K562 (cell line): Measurements from ENCODE around the gene LCTL. TPM values are rescaled to one million over a fixed set of nuclear protein-coding genes. Genes with fewer than 3 reads are reported as not detected.
A peak's percentile ranks its signal among the peaks of the same experiment; 100 is the strongest.

Source experiments
- ESRRA ChIP-seq: fragments of 450-650 bp; IDR thresholded peaks from 2 replicates; pipeline ENCODE4 v1.6.1; 2014; ENCODE audit warnings: low read depth, mild to moderate bottlenecking, moderate library complexity, borderline replicate concordance
- GATAD2A ChIP-seq: fragments of 450-650 bp; IDR thresholded peaks from 2 replicates; pipeline ENCODE4 v1.6.1; 2017
- KAT7 ChIP-seq: sonication (generic); formaldehyde crosslinking; IDR thresholded peaks from 2 replicates; pipeline ENCODE4 v1.8.0; 2022; ENCODE audit warnings: missing genetic modification reagents, mild to moderate bottlenecking, borderline replicate concordance
- KDM5B ChIP-seq: fragments of 200-600 bp; sonication (generic); IDR thresholded peaks from 2 replicates; pipeline ENCODE4 v1.6.1; 2012; ENCODE audit warnings: low read depth, mild to moderate bottlenecking, moderate library complexity, low read length, control low read depth, inconsistent platforms; ENCODE audit not compliant: insufficient replicate concordance
- MCM5 ChIP-seq: fragments of 450-650 bp; IDR thresholded peaks from 2 replicates; pipeline ENCODE4 v1.6.1; 2016; ENCODE audit warnings: low read depth
- NFE2 ChIP-seq: IDR thresholded peaks from 2 replicates; pipeline ENCODE4 v1.6.1; 2014; ENCODE audit warnings: antibody characterized with exemption, low read depth
- NR2C1 ChIP-seq, 2 experiments: fragments of 450-650 bp; IDR thresholded peaks; 2 replicates each; pipeline ENCODE4 v1.6.1; 2017; ENCODE audit warnings: mild to moderate bottlenecking in 2 of 2, antibody characterized with exemption in 1 of 2, inconsistent platforms in 1 of 2, missing compliant biosample characterization in 1 of 2, missing genetic modification characterization in 1 of 2
- POLR3G ChIP-seq: IDR thresholded peaks from 2 replicates; pipeline ENCODE4 v1.6.1; 2011; ENCODE audit not compliant: insufficient read length, insufficient replicate concordance; ENCODE audit errors: extremely low read depth
- ZNF212 ChIP-seq: fragments of 450-650 bp; formaldehyde crosslinking; IDR thresholded peaks from 2 replicates; pipeline ENCODE4 v1.4.0; 2020; ENCODE audit warnings: mild to moderate bottlenecking
- ZNF445 ChIP-seq: fragments of 250-450 bp; sonication (Bioruptor Pico); IDR thresholded peaks from 2 replicates; pipeline ENCODE4 v1.4.0; 2020; ENCODE audit warnings: low read depth, mild to moderate bottlenecking, moderate library complexity
- polyA plus RNA-seq, 8 experiments: library from polyadenylated mRNA; depleted of rRNA in 4 of 8; stranded (reverse) in 5 of 8; unstranded in 3 of 8; fragments of >200 nt; fragmentation: Nextera tagmentation in 2 of 8; fragmentation: Illumina TruSeq in 1 of 8; extraction: Ambion mirVana in 2 of 8; extraction: Trizol in 1 of 8; gene quantifications; 2 replicates each; pipeline versions ENCODE4 v1.2.1 to v1.2.3, GENCODE V29; 2011 to 2014; ENCODE audit warnings: inconsistent platforms in 1 of 8, missing spikeins in 1 of 8
- total RNA-seq, 7 experiments: library from RNA; depleted of rRNA in 6 of 7; stranded (reverse); fragments of >200 nt in 6 of 7; fragmentation: Illumina TruSeq in 2 of 7; extraction: Trizol in 2 of 7; gene quantifications; 2 replicates each; pipeline versions ENCODE4 v1.2.1 to v1.2.3, GENCODE V29; 2011 to 2021; ENCODE audit warnings: low replicate concordance in 1 of 7
- TF ChIP-seq, protein P1 (sequence below): fragments of 200-400 bp; formaldehyde crosslinking; IDR thresholded peaks from 2 replicates; pipeline ENCODE4 v1.6.1; 2017; ENCODE audit warnings: mild to moderate bottlenecking, low read depth, low read length, moderate library complexity
- TF ChIP-seq, protein P2 (sequence below): fragments of 150-350 bp; IDR thresholded peaks from 2 replicates; pipeline ENCODE4 v1.6.1; 2014; ENCODE audit warnings: low read depth, mild to moderate bottlenecking, low read length, borderline replicate concordance
- TF ChIP-seq, protein P3 (sequence below): sonication (generic); formaldehyde crosslinking; IDR thresholded peaks from 2 replicates; pipeline ENCODE4 v1.5.0; 2020; ENCODE audit warnings: missing genetic modification reagents
- TF ChIP-seq, protein P4 (sequence below): sonication (generic); formaldehyde crosslinking; IDR thresholded peaks from 2 replicates; pipeline ENCODE4 v1.8.1; 2022; ENCODE audit warnings: missing genetic modification reagents
- TF ChIP-seq, protein P5 (sequence below): sonication (generic); formaldehyde crosslinking; IDR thresholded peaks from 2 replicates; pipeline ENCODE4 v1.8.0; 2022; ENCODE audit warnings: mild to moderate bottlenecking, missing genetic modification reagents, borderline replicate concordance

The LCTL gene
- total and polyA plus RNA-seq, 9 of the 15 experiments (the other 6 are each of a cell fraction or from before 2014, with no cell fraction given): 0.08 to 0.31 (median 0.17) TPM; not detected in 6

DNA sequence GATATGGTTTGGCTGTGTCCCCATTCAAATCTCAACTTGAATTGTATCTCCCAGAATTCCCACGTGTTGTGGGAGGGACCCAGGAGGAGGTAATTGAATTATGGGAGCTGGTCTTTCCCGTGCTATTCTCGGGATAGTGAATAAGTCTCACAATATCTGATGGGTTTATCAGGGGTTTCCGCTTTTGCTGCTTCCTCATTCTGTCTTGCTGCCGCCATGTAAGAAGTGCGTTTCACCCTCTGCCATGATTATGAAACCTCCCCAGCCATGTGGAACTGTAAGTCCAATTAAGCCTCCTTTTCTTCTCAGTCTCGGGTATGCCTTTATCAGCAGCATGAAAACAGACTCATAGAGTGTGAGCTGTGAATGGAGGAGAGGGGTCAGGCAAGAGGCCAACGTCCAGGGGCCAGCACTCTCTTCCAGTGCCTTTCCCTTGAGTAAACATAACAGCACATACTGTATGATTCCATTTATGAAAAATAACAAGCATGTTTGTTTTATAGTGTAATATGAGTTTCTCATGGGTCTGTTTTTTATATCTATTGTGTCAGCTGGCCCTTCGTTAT is 16.3 kb upstream of the LCTL start (continued):
- TF ChIP-seq, protein P1, sequence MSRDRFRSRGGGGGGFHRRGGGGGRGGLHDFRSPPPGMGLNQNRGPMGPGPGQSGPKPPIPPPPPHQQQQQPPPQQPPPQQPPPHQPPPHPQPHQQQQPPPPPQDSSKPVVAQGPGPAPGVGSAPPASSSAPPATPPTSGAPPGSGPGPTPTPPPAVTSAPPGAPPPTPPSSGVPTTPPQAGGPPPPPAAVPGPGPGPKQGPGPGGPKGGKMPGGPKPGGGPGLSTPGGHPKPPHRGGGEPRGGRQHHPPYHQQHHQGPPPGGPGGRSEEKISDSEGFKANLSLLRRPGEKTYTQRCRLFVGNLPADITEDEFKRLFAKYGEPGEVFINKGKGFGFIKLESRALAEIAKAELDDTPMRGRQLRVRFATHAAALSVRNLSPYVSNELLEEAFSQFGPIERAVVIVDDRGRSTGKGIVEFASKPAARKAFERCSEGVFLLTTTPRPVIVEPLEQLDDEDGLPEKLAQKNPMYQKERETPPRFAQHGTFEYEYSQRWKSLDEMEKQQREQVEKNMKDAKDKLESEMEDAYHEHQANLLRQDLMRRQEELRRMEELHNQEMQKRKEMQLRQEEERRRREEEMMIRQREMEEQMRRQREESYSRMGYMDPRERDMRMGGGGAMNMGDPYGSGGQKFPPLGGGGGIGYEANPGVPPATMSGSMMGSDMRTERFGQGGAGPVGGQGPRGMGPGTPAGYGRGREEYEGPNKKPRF: no peak
- TF ChIP-seq ESRRA (no peak), NFE2 (0 out of 2 replicates have a peak, but pooled peaks have one; percentile 3), ZNF212 (CRISPR knock-in tag) (no peak), KDM5B (peak; percentile 98), KAT7 (CRISPR knock-in tag) (peak; percentile 58; the same call in 1 of the 2 replicates), MCM5 (no peak), GATAD2A (no peak), POLR3G (no peak), ZNF445 (0 out of 2 replicates have a peak, but pooled peaks have one; percentile 39), NR2C1 (IDR thresholded peaks at IDR 0.05) (no peak), NR2C1 (tag; IDR thresholded peaks at IDR 0.05) (0 out of 2 replicates have a peak, but pooled peaks have one; percentile 46)
- TF ChIP-seq, protein P2, sequence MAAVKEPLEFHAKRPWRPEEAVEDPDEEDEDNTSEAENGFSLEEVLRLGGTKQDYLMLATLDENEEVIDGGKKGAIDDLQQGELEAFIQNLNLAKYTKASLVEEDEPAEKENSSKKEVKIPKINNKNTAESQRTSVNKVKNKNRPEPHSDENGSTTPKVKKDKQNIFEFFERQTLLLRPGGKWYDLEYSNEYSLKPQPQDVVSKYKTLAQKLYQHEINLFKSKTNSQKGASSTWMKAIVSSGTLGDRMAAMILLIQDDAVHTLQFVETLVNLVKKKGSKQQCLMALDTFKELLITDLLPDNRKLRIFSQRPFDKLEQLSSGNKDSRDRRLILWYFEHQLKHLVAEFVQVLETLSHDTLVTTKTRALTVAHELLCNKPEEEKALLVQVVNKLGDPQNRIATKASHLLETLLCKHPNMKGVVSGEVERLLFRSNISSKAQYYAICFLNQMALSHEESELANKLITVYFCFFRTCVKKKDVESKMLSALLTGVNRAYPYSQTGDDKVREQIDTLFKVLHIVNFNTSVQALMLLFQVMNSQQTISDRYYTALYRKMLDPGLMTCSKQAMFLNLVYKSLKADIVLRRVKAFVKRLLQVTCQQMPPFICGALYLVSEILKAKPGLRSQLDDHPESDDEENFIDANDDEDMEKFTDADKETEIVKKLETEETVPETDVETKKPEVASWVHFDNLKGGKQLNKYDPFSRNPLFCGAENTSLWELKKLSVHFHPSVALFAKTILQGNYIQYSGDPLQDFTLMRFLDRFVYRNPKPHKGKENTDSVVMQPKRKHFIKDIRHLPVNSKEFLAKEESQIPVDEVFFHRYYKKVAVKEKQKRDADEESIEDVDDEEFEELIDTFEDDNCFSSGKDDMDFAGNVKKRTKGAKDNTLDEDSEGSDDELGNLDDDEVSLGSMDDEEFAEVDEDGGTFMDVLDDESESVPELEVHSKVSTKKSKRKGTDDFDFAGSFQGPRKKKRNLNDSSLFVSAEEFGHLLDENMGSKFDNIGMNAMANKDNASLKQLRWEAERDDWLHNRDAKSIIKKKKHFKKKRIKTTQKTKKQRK: no peak
- TF ChIP-seq, protein P3, sequence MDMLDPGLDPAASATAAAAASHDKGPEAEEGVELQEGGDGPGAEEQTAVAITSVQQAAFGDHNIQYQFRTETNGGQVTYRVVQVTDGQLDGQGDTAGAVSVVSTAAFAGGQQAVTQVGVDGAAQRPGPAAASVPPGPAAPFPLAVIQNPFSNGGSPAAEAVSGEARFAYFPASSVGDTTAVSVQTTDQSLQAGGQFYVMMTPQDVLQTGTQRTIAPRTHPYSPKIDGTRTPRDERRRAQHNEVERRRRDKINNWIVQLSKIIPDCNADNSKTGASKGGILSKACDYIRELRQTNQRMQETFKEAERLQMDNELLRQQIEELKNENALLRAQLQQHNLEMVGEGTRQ: no peak
- TF ChIP-seq, protein P4, sequence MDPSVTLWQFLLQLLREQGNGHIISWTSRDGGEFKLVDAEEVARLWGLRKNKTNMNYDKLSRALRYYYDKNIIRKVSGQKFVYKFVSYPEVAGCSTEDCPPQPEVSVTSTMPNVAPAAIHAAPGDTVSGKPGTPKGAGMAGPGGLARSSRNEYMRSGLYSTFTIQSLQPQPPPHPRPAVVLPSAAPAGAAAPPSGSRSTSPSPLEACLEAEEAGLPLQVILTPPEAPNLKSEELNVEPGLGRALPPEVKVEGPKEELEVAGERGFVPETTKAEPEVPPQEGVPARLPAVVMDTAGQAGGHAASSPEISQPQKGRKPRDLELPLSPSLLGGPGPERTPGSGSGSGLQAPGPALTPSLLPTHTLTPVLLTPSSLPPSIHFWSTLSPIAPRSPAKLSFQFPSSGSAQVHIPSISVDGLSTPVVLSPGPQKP (CRISPR knock-in tag): no peak
- TF ChIP-seq, protein P5, sequence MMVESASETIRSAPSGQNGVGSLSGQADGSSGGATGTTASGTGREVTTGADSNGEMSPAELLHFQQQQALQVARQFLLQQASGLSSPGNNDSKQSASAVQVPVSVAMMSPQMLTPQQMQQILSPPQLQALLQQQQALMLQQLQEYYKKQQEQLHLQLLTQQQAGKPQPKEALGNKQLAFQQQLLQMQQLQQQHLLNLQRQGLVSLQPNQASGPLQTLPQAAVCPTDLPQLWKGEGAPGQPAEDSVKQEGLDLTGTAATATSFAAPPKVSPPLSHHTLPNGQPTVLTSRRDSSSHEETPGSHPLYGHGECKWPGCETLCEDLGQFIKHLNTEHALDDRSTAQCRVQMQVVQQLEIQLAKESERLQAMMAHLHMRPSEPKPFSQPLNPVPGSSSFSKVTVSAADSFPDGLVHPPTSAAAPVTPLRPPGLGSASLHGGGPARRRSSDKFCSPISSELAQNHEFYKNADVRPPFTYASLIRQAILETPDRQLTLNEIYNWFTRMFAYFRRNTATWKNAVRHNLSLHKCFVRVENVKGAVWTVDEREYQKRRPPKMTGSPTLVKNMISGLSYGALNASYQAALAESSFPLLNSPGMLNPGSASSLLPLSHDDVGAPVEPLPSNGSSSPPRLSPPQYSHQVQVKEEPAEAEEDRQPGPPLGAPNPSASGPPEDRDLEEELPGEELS (CRISPR knock-in tag): no peak
